ENCODE data around the gene MEIS1. TPM values are rescaled to one million over a fixed set of nuclear protein-coding genes. Genes with fewer than 3 reads are reported as not detected.

The MEIS1 gene
- total RNA-seq, 1 donor from 2014 or later: 250 TPM

DNA sequence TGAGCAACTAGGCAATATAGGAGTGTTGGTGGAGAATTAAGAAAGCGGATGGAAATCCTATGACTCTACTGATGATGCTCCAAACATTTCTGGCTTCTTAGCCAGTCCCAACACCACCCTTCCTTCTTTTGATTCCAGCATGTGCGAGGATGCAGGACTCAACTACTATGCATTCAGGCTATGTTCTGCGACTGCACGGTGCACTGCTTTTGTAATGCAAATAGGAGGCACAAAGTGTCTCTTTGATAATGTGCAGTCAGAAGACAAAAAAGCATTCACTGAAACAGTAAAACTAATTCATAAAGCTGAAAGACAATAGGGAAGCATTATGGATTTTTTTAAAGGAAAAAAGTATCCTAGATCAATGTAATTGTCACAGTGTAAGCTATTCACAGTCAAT lies 106.7 kb downstream of the MEIS1 start:
- Mint-ChIP-seq H3K36me3 (peaks cover 21% of the 10 kb centered on the region), H3K9me3 (no peaks in the 10 kb centered on the region), H3K27me3 (no peaks in the 10 kb centered on the region), H3K4me1 (ENCODE audit: unreplicated experiment) (peaks cover 60% of the 10 kb centered on the region), H3K4me3 (no peak overlapping the region), H3K27ac (no peak overlapping the region)
- TF ChIP-seq, protein P1, sequence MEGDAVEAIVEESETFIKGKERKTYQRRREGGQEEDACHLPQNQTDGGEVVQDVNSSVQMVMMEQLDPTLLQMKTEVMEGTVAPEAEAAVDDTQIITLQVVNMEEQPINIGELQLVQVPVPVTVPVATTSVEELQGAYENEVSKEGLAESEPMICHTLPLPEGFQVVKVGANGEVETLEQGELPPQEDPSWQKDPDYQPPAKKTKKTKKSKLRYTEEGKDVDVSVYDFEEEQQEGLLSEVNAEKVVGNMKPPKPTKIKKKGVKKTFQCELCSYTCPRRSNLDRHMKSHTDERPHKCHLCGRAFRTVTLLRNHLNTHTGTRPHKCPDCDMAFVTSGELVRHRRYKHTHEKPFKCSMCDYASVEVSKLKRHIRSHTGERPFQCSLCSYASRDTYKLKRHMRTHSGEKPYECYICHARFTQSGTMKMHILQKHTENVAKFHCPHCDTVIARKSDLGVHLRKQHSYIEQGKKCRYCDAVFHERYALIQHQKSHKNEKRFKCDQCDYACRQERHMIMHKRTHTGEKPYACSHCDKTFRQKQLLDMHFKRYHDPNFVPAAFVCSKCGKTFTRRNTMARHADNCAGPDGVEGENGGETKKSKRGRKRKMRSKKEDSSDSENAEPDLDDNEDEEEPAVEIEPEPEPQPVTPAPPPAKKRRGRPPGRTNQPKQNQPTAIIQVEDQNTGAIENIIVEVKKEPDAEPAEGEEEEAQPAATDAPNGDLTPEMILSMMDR (conservative IDR thresholded peaks at IDR 0.05): no peak
- DNase-seq (ENCODE audit: extremely low spot score, unreplicated experiment): no peak

DNA sequence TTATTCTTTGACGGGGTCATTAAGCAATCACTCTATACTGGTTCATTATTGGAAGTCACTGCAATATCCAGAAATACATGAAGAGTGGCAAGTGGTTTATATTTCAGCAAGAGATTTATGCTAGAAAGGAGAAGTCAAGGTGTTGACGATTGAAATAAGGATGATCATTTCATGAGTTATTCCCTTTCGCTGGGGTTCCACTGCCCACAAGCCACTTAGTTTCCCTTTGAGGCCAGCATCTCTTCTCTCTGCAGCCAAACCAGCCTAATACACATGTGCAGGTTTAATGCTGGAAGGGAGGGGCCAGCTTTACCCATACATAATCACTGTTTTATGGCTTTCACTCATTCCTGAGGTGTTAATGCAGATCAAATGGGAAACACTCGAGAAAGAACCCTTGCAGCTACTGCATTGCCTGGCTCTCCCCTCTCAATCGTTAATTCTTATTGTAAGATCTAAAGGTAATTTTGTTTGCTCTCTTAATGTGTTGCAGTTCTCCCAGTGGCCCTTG lies 108.4 kb downstream of the MEIS1 start:
- TF ChIP-seq, protein P1 (conservative IDR thresholded peaks at IDR 0.05): no peak
- no peak overlapping the region for H3K27ac Mint-ChIP-seq
- H3K4me1 Mint-ChIP-seq (ENCODE audit: unreplicated experiment): peaks cover 59% of the 10 kb centered on the region
- DNase-seq (ENCODE audit: extremely low spot score, unreplicated experiment): no peak
- H3K9me3 Mint-ChIP-seq: no peaks in the 10 kb centered on the region
- no peak overlapping the region for H3K4me3 Mint-ChIP-seq
- peaks cover 28% of the 10 kb centered on the region for H3K36me3 Mint-ChIP-seq
- no peaks in the 10 kb centered on the region for H3K27me3 Mint-ChIP-seq

DNA sequence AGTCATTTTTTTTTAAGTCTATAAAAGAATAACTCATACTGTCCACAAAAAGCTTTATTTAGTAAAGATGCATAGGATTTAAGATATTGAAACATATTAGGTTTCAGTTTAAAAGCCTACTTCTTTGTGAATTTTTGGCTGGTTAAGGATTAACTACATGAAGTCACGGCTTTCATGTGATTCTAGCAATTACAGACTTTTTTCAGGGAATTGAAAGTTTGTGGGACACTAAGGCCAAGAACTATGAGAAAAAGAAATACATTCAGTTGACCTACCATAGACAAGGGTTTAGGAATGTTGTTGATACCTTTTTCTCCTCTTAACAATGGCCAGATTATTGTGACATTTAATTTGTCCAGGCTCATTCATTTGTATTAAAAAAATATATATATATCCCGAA lies 109.3 kb downstream of the MEIS1 start:
- Mint-ChIP-seq H3K36me3 (peaks cover 31% of the 10 kb centered on the region), H3K4me3 (no peak overlapping the region), H3K4me1 (ENCODE audit: unreplicated experiment) (peaks cover 55% of the 10 kb centered on the region), H3K27me3 (no peaks in the 10 kb centered on the region), H3K27ac (no peak overlapping the region), H3K9me3 (no peaks in the 10 kb centered on the region)
- DNase-seq (ENCODE audit: extremely low spot score, unreplicated experiment): no peak
- TF ChIP-seq, protein P1 (conservative IDR thresholded peaks at IDR 0.05): no peak

DNA sequence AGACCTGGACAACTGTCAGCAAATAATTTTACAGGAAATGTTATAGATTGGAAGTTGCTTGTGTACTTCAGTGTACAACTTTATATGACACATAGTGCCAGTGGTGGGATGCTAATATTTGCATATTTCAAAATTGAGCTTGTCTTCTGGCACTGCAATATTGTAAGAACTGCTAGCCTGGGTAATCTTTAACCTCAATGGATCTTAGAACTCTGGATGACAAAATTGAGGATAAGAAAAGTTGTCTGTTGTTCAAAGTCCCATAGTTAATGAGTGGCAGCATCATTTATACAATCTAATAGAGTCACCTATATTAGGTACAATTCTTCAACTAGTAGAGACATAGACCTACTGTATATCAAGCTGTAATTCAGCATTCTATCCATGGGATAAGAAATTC lies 110.3 kb downstream of the MEIS1 start:
- Mint-ChIP-seq H3K4me1 (ENCODE audit: unreplicated experiment) (peaks cover 52% of the 10 kb centered on the region), H3K9me3 (no peaks in the 10 kb centered on the region), H3K27me3 (no peaks in the 10 kb centered on the region), H3K27ac (no peak overlapping the region), H3K4me3 (no peak overlapping the region), H3K36me3 (peaks cover 36% of the 10 kb centered on the region)
- TF ChIP-seq, protein P1 (conservative IDR thresholded peaks at IDR 0.05): no peak
- no peak for DNase-seq (ENCODE audit: extremely low spot score, unreplicated experiment)

DNA sequence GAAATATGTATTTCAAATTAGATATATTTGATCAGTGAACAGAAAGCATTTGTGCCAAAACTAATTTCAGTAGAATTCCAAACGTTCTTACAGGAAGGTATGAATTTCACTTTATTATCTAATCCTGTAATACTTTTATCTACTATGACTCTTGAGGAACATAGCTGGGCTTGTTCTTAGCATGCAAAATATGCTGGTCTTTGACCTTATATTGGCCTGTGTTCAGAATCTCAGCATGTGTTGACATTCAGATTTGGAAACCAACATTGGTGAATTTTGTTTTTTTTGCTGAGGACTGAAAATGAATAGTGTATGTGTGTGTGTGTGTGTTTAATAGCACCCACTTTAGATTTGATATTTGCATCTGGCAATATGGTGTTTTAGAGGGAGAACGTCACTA lies 112.2 kb downstream of the MEIS1 start:
- no peaks in the 10 kb centered on the region for H3K27me3 Mint-ChIP-seq
- no peak for DNase-seq (ENCODE audit: extremely low spot score, unreplicated experiment)
- H3K4me1 Mint-ChIP-seq (ENCODE audit: unreplicated experiment): peaks cover 46% of the 10 kb centered on the region
- no peaks in the 10 kb centered on the region for H3K9me3 Mint-ChIP-seq
- TF ChIP-seq, protein P1 (conservative IDR thresholded peaks at IDR 0.05): no peak
- H3K4me3 Mint-ChIP-seq: no peak overlapping the region
- no peak overlapping the region for H3K27ac Mint-ChIP-seq
- H3K36me3 Mint-ChIP-seq: peaks cover 46% of the 10 kb centered on the region

DNA sequence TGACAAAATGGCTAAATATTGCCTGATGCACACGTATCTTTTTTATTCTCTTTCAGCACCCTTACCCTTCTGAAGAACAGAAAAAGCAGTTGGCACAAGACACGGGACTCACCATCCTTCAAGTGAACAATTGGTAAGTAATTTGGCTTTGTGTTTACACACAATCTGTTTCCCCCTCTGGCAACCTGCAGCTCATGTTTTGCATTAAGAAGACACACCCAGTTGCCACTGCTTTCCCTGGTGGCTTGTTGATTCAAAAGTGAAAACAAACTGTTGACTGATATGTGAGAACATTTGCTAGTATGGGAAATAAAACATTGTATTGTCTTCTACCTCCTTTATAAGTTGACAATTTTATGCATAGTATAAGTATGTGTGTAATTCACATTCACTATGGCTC lies 113.0 kb downstream of the MEIS1 start:
- Mint-ChIP-seq H3K4me1 (ENCODE audit: unreplicated experiment) (peaks cover 39% of the 10 kb centered on the region), H3K4me3 (no peak overlapping the region), H3K27ac (no peak overlapping the region), H3K9me3 (no peaks in the 10 kb centered on the region), H3K27me3 (no peaks in the 10 kb centered on the region), H3K36me3 (peaks cover 42% of the 10 kb centered on the region)
- no peak for DNase-seq (ENCODE audit: extremely low spot score, unreplicated experiment)
- TF ChIP-seq, protein P1 (conservative IDR thresholded peaks at IDR 0.05): no peak
